GM19467 (cell line): ENCODE data around the gene CHMP6.

Experiments used
- ATAC-seq: cut with Tn5 transposase; IDR thresholded peaks from one replicate; pipeline ENCODE4 v1.9.1; 2021; ENCODE audit warnings: mild to moderate bottlenecking, moderate library complexity; ENCODE audit not compliant: unreplicated experiment

Gene CHMP6

DNA sequence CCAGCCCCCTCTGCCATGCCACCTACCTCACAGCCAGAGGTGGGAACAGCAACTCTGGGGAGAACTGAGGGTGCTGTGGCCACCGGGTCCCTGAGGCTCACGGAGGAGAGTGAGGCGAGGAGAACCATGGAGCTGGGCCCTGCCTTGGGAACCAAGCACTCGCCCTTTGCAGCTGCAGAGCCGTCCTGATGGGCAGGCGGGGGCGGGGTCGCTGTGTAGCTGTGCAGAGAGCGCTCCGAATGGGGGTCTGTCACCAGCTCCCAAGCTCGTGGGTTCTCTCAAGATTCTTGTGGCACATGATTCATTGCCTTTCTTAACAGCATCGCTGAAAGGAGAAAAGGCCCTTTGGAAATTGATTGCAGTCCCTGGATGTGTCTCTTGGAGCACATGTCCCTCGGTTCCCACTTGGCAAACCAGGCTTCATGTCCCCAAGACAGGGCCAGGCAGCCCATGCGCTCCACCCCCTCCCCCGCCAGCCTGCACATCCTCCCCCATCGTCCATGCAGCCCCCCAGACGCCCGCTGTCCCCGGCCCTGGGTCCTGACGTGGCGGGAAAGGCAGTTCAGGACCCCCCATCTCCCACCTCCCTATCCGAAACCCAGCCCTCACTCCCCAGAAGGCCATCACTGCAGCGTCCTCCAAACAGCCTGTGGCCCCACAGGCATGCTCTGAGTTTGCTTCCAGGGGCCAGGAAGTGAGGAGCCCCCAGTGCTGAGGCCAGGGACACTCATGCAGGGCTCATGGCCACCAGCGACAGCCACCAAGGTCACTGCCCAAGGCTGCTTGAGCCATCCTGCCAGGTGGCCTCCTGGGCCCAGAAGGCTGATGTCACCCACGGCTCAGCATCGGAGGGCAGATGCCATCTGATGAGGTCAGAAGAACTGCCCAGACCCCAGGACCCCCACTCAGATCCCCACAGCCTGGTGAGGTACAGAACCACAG, 20.6 kb upstream of the CHMP6 start:
- ATAC-seq: no peak

DNA sequence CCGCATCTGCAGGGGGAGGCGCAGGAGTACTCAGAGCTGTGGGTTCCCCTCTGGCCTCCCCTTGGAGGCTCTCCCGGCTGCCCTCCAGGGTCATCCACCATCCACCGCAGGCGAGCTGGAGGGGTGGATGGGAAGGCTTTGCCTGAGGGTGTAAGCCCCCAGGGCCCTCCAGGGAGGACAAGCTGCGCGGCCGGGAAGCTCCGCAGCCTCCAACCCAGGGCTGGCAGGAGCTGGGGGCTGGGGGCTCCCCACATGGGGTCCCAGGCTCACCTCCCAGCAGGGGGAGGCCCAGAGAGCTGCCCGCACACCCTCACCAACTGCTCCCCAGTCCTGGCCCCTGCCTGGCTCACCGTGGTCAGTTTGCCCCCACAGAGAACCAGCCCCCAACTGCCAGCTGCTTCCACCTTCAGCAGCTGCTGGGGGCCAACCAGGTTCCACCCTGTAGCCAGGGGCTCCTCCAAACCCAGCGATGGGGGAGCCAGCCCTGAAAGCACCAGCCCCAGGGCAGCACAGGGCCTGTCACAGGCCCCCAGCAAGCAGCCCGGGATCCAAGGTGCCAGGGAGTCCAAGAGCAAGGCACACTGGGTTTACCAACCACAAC, 19.8 kb upstream of the CHMP6 start:
- no peak for ATAC-seq

DNA sequence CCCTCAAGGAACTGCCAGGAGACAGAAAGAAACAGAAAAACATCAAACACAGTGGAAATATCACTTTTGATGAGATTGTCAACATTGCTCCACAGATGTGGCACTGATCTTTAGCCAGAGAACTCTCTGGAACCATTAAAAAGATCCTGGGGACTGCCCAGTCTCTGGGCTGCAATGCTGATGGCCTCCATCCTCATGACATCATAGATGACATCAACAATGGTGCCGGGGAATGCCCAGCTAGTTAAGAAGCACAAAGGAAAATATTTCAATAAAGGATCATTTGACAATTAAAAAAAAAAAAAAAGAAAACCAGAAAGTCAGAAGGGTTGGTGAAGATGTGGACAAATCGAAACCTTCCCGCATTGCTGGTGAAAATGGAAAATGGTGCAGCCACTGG, 14.9 kb upstream of the CHMP6 start:
- ATAC-seq: no peak

DNA sequence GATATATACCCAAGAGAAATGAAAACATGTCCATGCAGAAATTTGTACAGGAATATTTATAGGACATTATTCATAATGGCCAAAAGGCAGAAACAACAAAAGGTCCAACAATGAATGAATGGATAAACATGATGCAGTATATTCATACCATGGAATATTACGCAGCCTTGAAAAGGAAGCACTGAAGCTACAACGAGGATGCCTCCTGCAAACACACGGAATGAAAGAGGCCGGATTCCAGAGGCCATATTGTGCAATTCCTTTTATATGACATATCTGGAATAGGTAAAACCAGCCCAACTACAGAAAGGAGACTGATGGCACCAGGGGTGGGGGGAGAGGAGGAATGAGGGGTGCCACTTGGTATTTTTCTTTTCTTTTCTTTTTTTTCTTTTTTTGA, 14.5 kb upstream of the CHMP6 start:
- ATAC-seq: no peak

DNA sequence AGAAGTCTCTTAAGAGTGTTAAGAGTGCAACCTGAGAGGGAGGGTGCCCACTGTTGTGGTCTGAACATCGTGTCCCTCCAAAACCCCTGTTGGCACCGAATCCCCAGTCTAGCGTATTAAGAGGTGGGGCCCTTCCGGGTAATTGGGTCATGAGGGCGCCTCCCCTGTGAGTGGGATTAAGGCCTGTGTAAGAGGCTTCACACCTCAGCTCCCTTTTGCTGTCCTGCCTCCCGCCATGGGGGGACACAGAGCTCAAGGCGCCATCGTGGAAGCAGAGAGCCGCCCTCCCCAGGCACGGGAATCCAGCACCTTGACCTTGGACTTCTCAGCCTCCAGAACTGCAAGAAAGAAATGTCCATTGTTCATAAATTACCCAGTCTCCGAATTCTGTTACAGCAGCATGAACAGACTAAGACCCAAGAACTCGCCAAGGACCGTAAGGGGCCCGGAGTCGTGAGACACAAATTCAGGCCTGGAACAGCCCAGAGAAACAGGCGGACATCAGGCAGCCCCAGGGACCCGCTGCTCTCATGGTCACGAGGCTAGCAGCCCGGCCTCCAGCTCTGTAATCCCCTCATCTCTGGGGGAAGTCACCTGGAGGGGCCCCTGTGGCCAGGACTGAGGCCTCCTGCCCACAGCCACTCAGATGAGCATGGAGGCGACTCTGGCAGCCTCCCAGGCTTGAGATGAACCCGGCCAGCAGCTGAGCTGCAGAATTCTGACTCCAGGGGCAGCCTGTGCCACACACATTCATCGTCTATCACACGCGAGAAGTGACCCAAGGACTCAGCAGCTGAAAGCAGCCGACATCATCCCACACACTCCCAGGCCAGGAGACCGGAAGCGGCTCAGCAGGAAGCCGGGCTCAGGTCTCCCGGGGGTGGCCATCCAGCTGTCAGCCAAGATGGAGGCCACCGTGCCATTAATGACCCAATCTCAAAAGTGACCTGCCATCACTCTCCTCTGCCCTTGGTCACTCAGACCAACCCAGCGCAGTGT, 12.8 kb upstream of the CHMP6 start:
- no peak for ATAC-seq

DNA sequence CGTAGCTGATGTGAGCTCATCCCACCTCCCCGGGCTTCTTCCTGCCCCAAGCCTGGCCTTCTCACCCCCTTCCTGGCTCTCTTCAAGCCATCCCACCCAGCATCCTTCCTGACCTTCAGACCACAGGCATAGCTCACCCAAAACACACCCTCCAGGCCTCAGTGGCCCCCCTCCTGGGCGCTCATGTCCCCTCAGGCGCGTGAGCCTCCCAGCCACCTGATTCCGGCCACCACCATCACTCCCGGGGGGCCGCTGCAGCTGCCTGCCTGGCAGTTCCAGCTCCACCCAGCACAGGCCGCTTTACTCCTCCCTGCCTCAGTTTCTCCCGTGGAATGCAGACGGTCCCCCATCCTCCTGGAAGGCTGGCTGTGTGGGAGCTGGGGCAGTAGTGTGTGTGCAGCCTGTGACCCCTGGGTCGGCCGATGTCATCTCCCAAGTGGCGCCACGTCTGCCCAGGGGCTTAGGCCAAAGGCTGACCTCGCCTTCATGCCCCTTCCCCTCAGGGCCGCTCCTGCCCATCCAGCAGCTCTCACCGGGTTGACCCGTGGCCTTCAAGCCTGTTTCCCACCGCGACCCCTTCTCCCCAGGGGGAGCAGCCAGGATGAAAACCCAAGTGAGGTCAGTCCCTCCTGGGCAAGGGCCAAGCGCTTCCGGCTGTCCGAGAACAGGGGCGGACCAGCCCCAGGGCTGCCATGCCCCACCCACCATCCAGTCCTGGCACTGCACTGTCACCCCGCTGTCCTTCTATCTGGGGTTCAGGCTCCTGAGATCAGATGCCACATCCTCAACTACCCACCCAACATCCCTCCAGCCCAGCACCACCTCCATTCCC, 11.9 kb upstream of the CHMP6 start:
- ATAC-seq: no peak

DNA sequence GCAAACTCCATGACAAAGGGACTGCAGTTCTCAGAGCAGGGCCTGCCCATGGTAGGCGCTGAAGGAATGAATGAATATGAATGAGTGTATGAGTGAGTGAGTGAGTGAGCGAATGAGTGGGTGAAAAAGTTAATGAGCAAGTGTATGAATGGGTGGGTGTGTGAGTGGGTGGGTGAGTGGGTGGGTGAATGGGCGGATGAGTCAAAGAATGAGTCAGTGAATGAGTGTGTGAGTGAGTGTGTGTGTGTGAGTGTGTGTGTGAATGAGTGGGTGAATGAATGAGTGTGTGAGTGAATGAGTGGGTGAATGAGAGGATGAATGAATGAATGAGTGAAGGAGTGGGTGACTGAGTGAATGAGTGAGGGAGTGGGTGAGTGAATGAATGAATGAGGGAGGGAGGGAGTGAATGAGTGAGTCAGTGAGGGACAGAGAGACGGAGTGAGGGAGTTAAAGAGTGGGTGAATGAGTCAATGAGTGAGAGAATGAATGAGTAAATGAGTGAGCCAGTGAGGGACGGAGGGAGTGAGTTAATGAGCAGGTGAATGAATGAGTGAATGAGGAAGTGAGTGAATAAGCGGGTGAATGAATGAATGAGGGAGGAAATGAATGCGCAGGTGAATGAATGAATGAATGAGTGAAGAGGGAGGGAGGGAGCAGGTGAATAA, 11.1 kb upstream of the CHMP6 start:
- ATAC-seq: no peak

DNA sequence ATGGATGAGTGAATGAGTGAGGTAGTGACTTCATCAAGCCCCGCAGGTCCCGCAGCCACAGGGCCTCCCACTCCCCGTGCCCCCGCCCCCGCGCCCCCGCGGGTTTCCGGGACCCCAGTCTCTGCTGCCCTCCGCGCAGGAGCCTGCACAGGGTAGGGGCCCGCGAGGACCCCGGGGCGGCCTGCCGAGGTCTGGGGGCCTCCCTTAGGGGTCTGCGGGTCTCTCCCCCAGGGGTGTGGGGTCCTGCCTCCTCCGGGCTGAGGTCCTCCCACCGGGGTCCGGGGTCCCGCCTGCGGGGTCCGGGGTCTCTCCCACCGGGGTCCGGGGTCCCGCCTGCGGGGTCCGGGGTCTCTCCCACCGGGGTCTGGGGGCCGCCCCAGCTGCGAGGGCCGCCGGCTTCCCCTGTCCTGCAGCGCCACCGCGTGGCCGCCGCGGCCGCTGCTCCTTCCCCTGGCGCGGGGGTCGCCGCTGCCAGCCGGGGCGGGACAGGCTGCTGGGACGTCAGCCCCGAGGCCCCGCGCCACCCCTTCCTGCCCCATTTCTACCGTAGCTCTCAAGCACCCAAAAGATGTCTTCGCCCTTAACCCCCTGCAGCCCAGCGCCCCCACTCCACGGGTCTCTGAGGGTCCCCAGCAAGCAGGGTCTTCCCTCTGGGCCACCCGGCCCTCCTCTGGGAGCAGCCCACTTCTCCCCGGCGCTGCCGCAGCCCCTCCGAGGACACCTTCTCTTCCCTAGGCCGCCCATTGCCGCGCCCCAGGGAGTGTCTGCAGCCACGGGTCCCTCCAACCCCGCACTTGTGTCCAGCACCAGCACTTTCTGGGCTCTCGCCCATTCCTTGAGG, 10.4 kb upstream of the CHMP6 start:
- no peak for ATAC-seq

DNA sequence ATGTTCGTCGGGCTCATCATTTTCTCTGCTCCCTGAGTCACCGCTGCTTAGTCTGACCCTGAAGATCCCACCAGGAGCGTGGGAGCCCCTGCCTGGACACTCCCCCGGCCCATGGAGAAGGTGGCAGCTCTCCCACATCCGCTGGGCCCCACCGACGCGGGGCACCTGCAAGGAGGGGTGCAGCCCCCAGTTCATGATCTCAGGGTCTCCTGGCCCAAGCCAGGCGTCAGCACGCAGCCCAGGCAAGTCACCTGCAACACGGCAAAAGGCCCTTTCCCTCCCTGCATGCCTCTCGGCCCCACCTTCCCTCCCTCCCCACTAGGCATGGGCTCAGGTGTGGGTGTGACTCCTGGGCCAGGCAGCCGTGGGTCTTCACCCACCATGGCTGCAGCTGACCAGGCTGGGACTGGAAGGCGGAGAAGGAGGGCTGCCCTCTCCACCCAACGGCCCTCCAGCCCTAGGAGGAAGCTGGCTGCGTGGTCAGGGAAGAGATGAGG, 9.7 kb upstream of the CHMP6 start:
- no peak for ATAC-seq

DNA sequence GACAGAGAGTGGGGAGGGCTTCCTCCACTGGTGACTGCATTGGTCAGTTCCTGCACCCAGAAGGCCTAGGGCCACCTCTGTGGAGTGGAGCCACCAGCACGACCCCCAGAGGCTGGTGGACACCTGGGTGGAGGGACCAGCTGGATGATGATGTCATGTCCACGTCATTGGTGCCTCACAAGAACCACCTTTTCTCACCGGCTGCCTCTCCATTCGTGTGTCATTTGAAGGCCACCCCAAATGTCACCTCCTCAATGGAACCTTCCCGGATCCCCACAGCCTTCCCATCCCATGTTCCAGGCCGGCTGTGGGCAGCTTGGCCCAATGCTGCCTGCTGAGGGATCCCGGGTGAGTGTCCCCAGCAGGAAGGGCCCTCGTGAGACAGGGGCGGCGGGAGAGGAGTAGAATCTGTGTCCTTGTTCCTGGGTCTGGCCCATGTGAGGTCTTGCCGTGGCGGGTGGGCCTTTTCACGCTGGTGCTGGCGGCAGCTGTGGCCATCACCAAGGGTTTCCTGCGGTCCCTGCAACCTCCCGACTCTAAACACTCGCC, 9.1 kb upstream of the CHMP6 start:
- ATAC-seq: no peak

DNA sequence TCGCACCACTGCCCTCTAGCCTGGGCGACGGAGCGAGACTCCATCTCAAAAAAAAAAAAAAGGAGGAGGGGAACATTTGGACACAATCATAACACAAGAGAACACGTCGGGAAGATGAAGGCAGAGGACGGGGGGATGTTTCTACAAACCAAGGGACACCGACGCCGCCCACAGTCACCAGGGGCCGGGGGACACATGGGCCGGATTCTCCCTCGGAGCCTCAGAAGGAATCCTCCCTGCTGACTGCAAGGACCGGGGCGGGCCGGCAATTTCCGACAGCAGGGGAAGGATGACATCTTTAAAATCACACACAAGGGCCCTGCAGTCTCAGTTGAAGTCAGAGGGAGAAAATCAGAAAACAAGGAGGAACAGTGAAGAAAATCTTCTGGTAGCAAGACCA, 8.1 kb upstream of the CHMP6 start:
- no peak for ATAC-seq

DNA sequence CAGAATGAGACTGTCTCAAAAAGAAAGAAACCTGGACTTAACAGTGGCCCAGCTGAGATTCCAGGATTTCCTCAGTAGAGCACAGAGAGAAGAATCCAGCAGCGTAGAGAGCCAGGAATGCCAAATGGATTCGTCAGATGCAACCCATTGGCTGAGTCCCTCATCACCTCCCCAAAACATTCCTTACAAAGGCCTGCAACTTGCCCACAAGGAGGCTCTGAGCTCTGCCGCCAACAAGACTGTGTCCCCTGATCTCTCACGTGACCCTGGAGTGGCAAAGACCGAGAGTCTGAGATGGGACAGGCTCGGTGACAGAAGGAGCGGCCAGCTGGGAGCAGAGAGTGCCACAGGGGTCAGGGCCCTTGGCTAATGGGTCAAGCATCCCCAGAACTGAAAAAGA, 6.9 kb upstream of the CHMP6 start:
- ATAC-seq: no peak

DNA sequence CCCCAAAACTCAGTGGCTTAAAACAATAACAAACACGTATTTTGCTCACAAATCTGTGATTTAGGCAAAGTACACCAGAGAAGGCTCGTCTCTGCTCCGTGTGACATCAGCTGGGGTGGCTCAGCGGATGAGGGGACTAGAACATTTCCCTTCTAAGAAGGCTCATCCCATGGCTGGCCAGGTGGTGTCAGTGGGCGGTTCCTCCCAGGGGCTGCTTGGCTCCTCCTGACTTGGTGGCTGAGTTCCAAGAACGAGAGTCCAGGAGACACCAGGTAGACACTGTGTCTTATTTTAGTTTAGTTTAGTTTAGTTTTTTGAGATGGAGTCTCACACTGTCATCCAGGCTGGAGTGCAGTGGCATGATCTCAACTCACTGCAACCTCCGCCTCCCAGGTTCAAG, 5.6 kb upstream of the CHMP6 start:
- ATAC-seq: no peak

DNA sequence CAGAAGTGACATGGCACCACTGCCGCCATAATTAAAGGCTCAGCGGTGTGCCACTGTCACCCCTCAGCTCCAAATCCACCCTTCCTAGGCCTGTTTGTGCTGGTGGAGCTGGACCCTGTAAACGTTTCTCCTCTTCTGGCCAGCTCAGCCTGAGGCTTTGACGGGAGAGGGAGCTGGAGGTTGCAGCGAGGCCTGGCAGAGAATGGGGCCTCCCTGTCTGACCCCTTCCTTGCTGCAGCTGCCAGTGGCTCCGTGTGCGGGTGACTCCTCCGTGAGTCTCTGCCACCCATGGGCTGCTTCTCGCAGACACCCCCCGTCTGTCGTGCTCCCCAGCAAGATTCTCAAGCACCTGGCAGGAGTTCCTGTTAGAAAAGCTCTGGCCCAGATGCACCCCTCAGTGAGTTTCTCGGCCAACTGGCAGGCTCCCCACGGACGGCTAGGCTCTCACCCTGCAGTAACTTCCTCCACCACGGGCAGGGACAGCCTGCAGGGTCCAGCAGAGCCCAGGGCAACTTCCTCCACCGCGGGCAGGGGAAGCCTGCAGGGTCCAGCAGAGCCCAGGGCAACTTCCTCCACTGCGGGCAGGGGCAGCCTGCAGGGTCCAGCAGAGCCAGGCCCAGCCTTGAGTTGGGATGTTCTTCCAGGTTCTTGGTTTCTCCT, 4.7 kb upstream of the CHMP6 start:
- ATAC-seq: no peak

DNA sequence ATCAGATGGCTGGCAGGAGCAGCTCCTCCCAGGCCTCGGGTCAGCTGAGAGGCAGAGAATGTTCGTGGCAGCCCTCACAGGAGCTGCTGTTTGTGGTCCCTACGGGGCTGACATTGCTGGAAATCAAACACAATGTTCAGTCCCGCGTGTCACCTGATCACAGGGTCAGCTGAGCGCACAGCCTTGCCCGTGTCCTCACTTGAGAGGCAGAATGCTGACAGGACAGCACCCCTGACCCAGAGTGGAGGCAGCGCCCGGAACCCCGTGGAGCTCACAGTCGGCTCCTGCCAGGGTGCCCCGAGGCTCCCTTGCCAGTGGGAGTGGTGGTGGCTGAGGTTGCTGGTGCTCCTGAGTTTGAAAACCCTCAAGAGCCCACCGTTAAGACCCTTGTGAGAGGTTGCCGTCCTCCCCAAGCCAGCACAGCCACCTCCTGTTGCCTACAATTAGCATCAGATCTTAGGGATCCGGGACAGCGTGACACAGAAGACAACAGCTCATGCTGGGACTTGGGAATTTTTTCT, 3.6 kb upstream of the CHMP6 start:
- ATAC-seq: no peak

DNA sequence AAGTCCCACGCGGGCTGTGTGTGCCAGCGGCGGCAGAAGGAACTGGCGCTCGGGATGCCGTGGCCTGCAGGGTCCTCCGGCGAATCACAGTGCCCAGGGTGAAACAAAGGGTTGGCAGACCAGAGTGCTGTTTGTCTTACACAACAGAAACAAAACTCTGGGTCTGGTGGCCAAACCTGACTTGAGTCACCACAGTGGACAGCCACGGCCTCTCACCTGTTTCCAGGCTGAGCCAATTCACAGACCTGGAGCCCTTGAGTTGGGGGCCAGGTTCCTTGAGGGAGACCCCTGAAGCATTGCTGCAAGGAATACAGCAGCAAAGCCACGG, 2.1 kb upstream of the CHMP6 start:
- ATAC-seq: no peak

DNA sequence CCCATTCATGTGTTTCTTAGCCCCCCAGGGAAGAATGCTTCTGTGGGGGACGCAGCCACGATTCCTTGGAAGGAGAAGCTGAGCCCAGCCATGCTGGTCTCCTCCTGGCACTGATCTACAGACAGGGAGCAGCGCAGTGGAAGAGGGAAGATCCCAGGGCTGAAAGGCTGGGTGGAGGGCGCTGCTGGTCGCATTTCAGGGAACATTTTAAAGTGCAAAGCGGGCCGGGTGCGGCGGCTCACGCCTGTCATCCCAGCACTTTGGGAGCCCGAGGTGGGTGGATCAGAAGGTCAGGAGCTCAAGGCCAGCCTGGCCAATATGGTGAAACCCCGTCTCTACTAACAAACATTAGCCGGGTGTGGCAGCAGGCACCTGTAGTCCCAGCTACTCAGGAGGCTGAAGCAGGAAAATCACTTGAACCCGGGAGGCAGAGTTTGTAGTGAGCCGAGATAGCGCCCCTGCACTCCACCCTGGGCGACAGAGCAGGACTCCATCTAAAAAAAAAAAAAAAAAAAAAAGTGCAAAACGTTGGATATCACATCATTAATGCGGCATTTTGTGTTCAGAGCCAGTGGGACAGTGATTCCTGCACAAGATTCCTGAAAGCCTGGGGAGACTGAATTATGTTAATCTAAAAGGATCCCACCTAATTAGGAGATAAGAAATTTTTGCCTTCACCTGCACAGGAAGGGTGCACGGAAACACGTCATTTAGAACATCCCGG, 558 bp upstream of the CHMP6 start:
- no peak for ATAC-seq
